Keratinocyte (primary cell): ENCODE data around the gene ZNF567. TPM values are rescaled to one million over a fixed set of nuclear protein-coding genes. Genes with fewer than 3 reads are reported as not detected.

Experiments used
- DNase-seq: peaks from one replicate; pipeline ENCODE4 v3.0.0-alpha.2; 2011; ENCODE audit warnings: low read depth, missing footprints, low spot score
- FAIRE-seq: peaks from 2 replicates; lab custom pipeline; 2011; peaks lifted over from hg19 to GRCh38; lab: Jason Lieb, UNC
- H2AFZ ChIP-seq: 2 replicates; pipeline ENCODE4 v1.6.0; 2012; ENCODE audit warnings: low read length, control low read depth, inconsistent platforms; ENCODE audit not compliant: control insufficient read depth
- H3K27ac ChIP-seq: 2 replicates; pipeline ENCODE4 v1.5.1; 2011; ENCODE audit warnings: low read length; ENCODE audit not compliant: control insufficient read depth, insufficient read depth
- H3K27me3 ChIP-seq: 3 replicates; pipeline ENCODE4 v1.6.0; 2011; ENCODE audit warnings: low read length; ENCODE audit not compliant: control insufficient read depth, insufficient read depth; ENCODE audit errors: extremely low read depth
- H3K36me3 ChIP-seq, 2 experiments: 2 replicates in 1 of 2; 3 replicates in 1 of 2; pipeline ENCODE4 v1.5.1; 2011; ENCODE audit warnings: low read length in 2 of 2, mild to moderate bottlenecking in 1 of 2; ENCODE audit not compliant: control insufficient read depth in 2 of 2, insufficient read depth in 2 of 2; ENCODE audit errors: extremely low read depth in 1 of 2
- H3K4me1 ChIP-seq: 3 replicates; pipeline ENCODE4 v1.5.1; 2011; ENCODE audit warnings: low read length; ENCODE audit not compliant: control insufficient read depth, insufficient read depth; ENCODE audit errors: extremely low read depth
- H3K4me2 ChIP-seq: 3 replicates; pipeline ENCODE4 v1.6.0; 2011; ENCODE audit warnings: low read depth, low read length; ENCODE audit not compliant: control insufficient read depth, insufficient read depth; ENCODE audit errors: extremely low read depth
- H3K4me3 ChIP-seq, 3 experiments: fragments of 200-600 bp in 1 of 3; sonication (generic) in 1 of 3; 2 replicates in 2 of 3; 3 replicates in 1 of 3; pipeline ENCODE4 v1.5.1; 2011 to 2016; ENCODE audit warnings: low read length in 3 of 3, mild to moderate bottlenecking in 3 of 3, control low read depth in 2 of 3, inconsistent platforms in 1 of 3, low read depth in 1 of 3, mixed read lengths in 1 of 3, mixed run types in 1 of 3, moderate library complexity in 1 of 3; ENCODE audit not compliant: control insufficient read depth in 2 of 3, insufficient read depth in 2 of 3; ENCODE audit errors: extremely low read depth in 1 of 3
- H3K79me2 ChIP-seq: 2 replicates; pipeline ENCODE4 v1.6.0; 2012; ENCODE audit warnings: low read length; ENCODE audit not compliant: control insufficient read depth, insufficient read depth
- H3K9ac ChIP-seq: 3 replicates; pipeline ENCODE4 v1.6.0; 2011; ENCODE audit warnings: low read length; ENCODE audit not compliant: control insufficient read depth, insufficient read depth; ENCODE audit errors: extremely low read depth
- H3K9me1 ChIP-seq: 3 replicates; pipeline ENCODE4 v1.6.0; 2011; ENCODE audit warnings: low read length; ENCODE audit not compliant: control insufficient read depth, insufficient read depth; ENCODE audit errors: extremely low read depth
- H3K9me3 ChIP-seq: 2 replicates; pipeline ENCODE4 v1.5.1; 2012; ENCODE audit warnings: low read depth, low read length; ENCODE audit not compliant: control insufficient read depth
- H4K20me1 ChIP-seq: 3 replicates; pipeline ENCODE4 v1.6.0; 2011; ENCODE audit warnings: low read length; ENCODE audit not compliant: control insufficient read depth, insufficient read depth; ENCODE audit errors: extremely low read depth
- EZH2 ChIP-seq: IDR thresholded peaks from one replicate; pipeline ENCODE4 v1.6.1; 2012; ENCODE audit warnings: inconsistent platforms, mild to moderate bottlenecking, low read length, moderate library complexity
- dilution Hi-C: fragments of 300-500 bp; cut with MboI; formaldehyde crosslinking; loops from one replicate; pipeline ENCODE4 v1.7.0; 2020; ENCODE audit warnings: low sequenced_read_pairs; ENCODE audit not compliant: extremely low pct_ligation_motif_present
- polyA plus RNA-seq, 5 experiments: library from polyadenylated mRNA; depleted of rRNA in 3 of 5; stranded (reverse) in 3 of 5; stranded (forward) in 1 of 5; unstranded in 1 of 5; fragments of >200 nt; gene quantifications; 1 replicate in 1 of 5; 2 replicates in 3 of 5; 3 replicates in 1 of 5; pipeline versions ENCODE4 v1.2.1 to v1.2.3, GENCODE V29; 2011 to 2012; ENCODE audit warnings: missing spikeins in 2 of 5, low read depth in 1 of 5, low replicate concordance in 1 of 5
- TF ChIP-seq, protein P1 (sequence below), 3 experiments: IDR thresholded peaks in 1 of 3; conservative IDR thresholded peaks in 1 of 3; optimal IDR thresholded peaks in 1 of 3; 2 replicates in 2 of 3; 3 replicates in 1 of 3; pipeline versions ENCODE3 to v1.5.1; 2011; ENCODE audit warnings: low read length in 3 of 3, mild to moderate bottlenecking in 3 of 3, moderate library complexity in 2 of 3, control low read depth in 1 of 3, inconsistent platforms in 1 of 3; ENCODE audit not compliant: insufficient read depth in 2 of 3; ENCODE audit errors: extremely low read depth in 1 of 3

The ZNF567 gene
- polyA plus RNA-seq, 1 donor (not counting 4 experiments of a cell fraction or from before 2014, with no cell fraction given) = 7.2 TPM

DNA sequence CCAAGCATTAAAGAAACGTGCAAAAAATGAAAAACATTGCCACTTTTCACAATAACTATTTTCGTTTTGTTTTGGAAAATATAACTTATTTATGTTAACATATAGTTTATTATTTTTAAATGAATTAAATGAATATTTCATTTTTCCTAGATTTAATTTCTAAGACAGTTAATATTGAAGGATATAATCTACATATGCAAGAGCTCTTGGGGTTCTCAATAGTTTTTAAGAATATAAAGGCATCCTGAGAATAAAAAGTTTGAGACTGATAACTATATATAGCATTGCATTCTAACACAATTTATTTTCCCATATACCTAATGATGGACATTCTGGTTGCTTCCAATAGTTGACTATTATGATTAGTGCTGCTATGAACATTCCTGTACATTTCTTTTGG lies 40.7 kb upstream of the ZNF567 start:
- no peaks in the 10 kb centered on the region for H3K4me1 ChIP-seq
- H3K27me3 ChIP-seq = no peaks in the 10 kb centered on the region
- H3K9me1 ChIP-seq = no peaks in the 10 kb centered on the region
- H3K4me3 ChIP-seq = no peak overlapping the region
- H3K79me2 ChIP-seq = no peaks in the 10 kb centered on the region
- H4K20me1 ChIP-seq = no peaks in the 10 kb centered on the region
- TF ChIP-seq, protein P1, sequence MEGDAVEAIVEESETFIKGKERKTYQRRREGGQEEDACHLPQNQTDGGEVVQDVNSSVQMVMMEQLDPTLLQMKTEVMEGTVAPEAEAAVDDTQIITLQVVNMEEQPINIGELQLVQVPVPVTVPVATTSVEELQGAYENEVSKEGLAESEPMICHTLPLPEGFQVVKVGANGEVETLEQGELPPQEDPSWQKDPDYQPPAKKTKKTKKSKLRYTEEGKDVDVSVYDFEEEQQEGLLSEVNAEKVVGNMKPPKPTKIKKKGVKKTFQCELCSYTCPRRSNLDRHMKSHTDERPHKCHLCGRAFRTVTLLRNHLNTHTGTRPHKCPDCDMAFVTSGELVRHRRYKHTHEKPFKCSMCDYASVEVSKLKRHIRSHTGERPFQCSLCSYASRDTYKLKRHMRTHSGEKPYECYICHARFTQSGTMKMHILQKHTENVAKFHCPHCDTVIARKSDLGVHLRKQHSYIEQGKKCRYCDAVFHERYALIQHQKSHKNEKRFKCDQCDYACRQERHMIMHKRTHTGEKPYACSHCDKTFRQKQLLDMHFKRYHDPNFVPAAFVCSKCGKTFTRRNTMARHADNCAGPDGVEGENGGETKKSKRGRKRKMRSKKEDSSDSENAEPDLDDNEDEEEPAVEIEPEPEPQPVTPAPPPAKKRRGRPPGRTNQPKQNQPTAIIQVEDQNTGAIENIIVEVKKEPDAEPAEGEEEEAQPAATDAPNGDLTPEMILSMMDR (optimal IDR thresholded peaks at IDR 0.05 in 1 of 3, IDR thresholded peaks at IDR 0.05 in 1 of 3, conservative IDR thresholded peaks at IDR 0.05 in 1 of 3; ENCODE audit: extremely low read depth in 1 of 3, insufficient read depth in 2 of 3, low read length in 3 of 3) = no peak
- no peak for TF ChIP-seq EZH2
- no peak overlapping the region for H3K9ac ChIP-seq
- no peak for DNase-seq
- H2AFZ ChIP-seq = no peak overlapping the region
- no peak overlapping the region for H3K4me2 ChIP-seq
- FAIRE-seq = no peak
- peaks cover 12% of the 10 kb centered on the region for H3K9me3 ChIP-seq
- dilution Hi-C loops = no loop called here
- no peak overlapping the region for H3K27ac ChIP-seq
- peaks cover 1 to 3% of the 10 kb centered on the region in 2 experiments for H3K36me3 ChIP-seq

DNA sequence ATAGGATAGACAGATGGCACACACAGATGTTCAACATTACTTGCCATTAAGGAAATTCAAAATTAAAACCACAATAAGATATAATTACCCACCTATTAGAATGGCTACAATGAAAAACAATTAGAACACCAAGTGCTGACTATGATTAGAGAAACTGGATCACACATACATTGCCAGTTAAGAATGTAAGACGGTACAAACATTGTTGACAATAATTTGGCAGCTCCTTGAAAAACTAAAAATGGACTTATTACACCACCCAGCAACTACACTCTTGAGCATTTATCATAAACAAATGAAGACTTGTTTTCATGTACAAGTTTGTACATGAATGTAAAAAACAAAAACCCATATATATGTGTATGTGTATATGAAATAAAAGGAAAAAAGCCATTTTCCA lies 34.5 kb upstream of the ZNF567 start:
- Histone ChIP-seq H3K9me3 (peaks cover 4% of the 10 kb centered on the region), H3K9me1 (no peaks in the 10 kb centered on the region), H4K20me1 (no peaks in the 10 kb centered on the region), H3K9ac (no peak overlapping the region), H3K4me1 (no peaks in the 10 kb centered on the region), H3K79me2 (no peaks in the 10 kb centered on the region), H3K4me3 (no peak overlapping the region), H2AFZ (no peak overlapping the region), H3K27ac (no peak overlapping the region), H3K36me3 (peaks cover 0 to 11% of the 10 kb centered on the region in 2 experiments), H3K27me3 (no peaks in the 10 kb centered on the region), H3K4me2 (no peak overlapping the region)
- FAIRE-seq (no peak), DNase-seq (no peak)
- TF ChIP-seq, protein P1 (optimal IDR thresholded peaks at IDR 0.05 in 1 of 3, IDR thresholded peaks at IDR 0.05 in 1 of 3, conservative IDR thresholded peaks at IDR 0.05 in 1 of 3; ENCODE audit: extremely low read depth in 1 of 3, insufficient read depth in 2 of 3, low read length in 3 of 3) = no peak
- no peak for TF ChIP-seq EZH2
- dilution Hi-C loops = no loop called here
